Activated CD4-positive, alpha-beta T cell treated with anti-CD3 and anti-CD28 coated beads for 48 hours (primary cell): ENCODE data around the gene DNAI2.
"Not testable (repeated sequence)": the region's sequence is repeated elsewhere in the genome, so short reads cannot be mapped to it uniquely, and the experiment has no call there.

Source experiments
- DNase-seq: peaks from one replicate; pipeline ENCODE4 v3.0.0-alpha.2; 2020

The DNAI2 gene

DNA sequence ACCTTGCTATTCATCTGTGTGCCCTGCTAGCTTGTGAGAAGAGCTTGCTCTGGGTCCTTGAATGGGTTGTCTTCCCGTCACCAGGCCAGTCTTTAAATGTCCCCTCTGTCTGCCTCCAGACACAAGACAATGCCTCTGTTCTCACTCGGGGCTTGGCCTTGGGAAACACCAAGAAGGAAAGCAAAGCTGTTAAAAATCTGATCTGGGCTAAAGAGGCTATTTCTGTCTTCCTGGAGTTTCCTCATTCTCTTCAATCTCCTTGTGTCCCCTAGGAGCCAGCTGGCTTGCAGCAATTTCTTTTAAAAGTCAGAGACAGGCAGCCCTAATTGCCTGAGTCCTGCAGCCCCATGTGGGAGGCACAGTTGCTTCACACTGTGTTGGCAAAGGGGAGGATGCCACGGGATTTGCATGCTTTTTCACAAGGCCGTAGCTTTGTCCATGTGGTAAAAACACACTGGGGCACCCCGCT lies 2.5 kb downstream of the DNAI2 start:
- no peak for DNase-seq

DNA sequence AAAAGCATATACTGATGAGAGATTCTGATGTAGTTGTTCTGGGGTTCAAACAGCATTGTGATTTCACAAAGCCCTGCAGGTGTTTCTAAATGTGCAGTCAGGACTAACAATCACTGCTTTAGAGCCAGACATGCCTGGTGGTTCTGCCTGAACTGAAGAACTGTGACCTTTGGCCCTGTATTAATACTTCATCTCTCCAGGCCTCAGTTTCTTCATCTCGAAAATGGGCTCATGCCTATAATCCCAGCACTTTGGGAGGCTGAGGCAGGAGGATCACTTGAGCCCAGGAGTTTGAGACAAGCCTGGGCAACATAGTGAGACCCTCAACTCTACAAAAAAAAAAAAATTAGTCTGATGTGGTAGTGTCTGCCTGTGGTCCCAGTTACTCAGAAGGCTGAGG lies 3.9 kb downstream of the DNAI2 start:
- DNase-seq, result no peak

DNA sequence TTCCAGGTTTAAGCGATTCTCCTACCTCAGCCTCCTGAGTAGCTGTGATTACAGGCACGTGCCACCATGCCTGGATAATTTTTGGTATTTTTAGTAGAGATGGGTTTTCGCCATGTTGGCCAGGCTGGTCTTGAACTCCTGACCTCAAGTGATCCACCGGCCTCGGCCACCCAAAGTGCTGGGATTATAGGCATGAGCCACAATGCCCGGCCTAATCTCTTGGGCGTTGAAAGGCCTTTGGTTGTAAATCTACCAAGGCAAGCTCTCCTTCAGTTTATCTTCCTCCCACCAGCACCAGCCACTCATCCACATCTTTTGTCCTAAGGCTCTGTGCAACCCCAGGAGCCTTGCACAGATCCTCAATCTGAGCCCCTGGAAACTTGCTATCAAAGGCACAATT lies 5.6 kb downstream of the DNAI2 start:
- DNase-seq, result not testable (repeated sequence)

DNA sequence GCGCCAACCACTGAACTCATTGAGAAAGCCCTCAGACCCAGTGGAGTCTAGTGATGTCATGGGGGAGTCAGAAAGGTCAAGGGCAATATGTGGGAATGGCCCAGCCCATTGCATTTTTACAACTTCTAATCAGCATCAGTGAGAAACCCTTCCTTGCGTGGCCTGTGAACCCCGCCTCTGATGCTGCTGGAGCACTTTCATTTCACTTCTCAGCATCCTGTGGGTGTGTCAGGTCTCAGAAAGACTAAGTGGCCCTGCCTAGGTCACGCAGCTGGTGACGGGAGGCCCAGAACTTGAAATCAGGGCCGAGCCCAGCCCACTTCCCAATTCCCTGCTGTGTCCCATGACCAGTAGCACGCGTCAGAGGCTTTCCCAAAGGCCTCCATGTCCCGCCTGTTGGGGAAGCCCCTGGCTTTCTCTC lies 6.1 kb downstream of the DNAI2 start:
- DNase-seq, result peak; percentile 70

DNA sequence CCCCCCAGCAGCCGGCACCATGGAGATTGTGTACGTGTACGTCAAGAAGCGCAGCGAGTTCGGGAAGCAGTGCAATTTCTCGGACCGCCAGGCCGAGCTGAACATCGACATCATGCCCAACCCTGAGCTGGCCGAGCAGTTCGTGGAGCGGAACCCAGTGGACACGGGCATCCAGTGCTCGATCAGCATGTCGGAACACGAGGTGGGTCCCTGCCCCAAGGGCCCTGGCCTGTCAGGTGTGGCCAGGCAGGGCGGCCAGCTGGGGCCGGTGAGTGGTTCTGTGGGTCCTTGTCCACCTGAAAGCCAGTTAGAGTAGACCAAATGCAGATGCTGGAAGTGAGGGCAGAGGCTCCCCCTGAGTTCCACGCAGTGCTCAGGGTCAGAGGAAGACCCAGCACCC lies 7.8 kb downstream of the DNAI2 start:
- DNase-seq, result no peak

DNA sequence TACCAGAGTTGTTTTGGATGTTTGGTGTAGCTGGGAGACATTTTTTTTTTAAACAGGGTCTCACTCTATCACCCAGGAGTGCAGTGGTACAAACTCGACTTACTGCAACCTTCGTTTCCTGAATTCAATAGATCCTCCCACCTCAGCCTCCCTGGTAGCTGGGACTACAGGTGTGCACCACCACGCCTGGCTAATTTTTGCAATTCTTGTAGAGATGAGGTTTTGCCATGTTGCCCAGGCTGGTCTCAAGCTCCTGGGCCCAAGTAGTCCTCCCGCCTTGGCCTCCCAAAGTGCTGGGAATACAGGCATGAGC lies 8.2 kb downstream of the DNAI2 start:
- DNase-seq, result not testable (repeated sequence)

DNA sequence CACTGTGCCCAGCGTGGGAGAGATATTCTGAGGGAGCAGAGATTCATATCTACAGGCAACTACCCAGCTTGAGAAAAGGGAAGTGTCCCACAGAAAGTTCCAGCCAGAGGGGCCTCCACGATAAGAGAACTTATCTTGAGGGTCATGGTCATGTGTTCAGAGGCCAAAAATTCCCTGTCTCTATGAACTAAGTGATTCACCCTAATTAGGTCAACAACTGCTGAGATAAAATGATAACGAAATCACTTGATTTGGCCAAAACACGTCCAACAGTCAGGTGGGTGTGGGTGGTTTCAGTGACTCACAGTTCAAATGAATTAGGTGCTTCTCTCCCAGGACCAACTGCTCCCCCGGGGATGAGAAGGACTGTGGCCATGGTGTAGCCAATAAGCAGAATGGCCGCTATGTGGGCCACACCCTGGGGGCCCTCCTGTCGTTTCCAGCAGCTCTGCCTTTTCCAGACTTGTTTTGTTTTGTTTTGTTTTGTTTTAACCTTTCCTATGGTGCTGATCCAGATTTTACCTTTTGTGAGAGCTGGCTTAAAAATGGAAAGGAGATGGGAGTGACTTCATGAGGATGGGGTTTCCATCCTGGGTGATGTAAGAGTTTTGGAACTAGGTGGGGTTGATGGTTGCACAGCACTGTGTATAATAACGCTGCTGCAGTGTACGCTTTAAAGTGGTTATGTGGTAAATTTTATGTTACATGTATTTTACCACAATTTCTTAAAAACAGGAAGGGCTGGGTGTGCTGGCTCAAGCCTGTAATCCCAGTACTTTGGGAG lies 8.7 kb downstream of the DNAI2 start:
- peak; percentile 78 for DNase-seq

DNA sequence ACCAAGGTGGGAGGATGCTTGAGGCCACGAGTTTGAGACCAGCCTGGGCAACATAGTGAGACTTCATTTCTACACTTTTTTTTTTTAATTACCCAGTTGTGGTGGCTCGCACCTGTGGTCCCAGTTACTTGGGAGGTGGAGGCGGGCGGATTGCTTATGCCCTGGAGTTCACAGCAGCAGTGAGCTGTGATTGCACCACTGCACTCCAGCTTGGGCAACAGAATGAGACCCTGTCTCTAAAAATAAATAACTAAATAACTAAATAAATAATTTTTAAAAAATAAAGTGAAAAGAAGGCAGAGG lies 9.3 kb downstream of the DNAI2 start:
- no peak for DNase-seq

DNA sequence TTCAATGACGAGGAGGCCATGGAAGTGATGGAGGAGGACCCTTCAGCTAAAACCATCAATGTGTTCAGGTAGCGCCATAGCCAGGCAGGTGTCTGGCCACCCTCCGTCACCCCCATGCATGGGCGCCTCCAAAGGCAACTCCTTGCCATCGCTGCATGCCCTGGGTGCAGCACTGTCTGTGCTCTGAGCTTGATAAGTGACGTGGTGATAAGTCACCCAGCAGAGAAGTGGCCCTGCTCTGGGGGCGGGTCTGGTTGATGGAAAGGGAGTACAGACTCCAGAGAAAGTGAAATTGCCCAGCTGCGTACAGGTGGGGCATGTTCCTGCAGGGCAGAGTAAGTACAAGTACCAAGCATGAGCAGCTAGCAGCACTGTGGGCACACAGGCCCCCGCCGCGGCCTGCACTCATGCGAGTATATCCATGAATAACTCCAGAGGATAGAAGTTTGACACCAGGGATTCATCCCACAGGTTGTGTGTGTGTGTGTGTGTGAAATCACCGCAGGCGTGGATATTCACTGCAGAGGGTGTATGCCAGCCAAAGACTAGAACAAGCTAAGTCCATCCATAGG lies 13.1 kb downstream of the DNAI2 start:
- no peak for DNase-seq

DNA sequence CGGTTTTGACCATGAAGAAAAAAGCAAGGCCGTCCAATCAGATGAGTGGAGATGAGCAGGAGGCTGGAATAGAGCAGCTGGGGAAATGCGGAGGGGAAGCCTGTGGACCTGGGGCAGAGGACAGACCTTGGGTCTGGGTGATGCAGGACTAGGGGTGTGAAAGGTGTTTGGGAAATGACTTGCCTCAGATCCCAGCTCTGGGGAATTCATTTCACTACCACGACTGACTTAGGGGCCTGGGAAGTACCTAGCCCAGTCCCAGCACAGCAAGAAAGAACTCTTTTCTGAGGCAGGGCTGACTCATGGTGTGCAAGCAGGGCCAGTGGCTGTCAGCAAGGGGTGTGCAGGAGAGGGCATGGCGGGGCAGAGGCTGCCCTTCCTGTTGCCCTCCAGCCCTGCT lies 14.8 kb downstream of the DNAI2 start:
- DNase-seq, result peak; percentile 59

DNA sequence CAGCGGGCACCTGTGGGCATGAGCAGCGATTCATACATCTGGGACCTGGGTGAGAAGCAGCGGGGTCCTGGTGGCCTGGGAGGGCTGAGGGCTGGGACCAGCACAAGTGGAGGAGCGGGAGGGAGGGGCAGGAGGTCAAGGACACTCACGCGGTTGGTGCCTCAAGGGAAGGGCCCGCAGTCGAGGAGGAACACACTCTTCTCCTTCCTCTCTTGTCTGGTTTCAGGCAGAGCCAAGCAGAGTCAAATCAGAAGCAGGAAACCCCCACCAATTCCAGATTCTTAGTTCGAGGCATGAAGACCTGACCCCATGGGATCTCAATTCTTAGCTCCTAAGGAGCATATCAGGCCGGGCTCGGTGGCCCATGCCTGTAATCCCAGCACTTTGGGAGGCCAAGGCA lies 15.7 kb downstream of the DNAI2 start:
- DNase-seq, result no peak

DNA sequence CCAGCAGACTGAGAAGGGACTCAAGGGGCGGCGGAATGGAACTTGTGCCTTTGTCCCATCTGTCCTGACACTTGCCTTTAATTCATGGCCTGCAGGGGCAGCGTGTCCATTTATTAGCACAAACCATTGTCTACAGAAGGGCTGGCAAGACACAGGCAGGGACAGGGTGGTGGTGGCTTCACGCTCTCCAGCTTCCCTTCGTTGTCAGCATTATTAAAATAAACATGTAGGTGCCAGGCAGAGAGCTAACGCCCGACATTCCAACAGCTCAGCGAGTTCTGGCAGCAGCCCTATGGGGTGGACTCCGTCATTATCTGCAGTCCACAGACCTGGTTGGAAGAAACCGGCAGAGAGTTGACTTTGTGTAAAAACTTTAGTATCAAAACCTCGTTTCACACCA lies 16.3 kb downstream of the DNAI2 start:
- DNase-seq, result no peak

DNA sequence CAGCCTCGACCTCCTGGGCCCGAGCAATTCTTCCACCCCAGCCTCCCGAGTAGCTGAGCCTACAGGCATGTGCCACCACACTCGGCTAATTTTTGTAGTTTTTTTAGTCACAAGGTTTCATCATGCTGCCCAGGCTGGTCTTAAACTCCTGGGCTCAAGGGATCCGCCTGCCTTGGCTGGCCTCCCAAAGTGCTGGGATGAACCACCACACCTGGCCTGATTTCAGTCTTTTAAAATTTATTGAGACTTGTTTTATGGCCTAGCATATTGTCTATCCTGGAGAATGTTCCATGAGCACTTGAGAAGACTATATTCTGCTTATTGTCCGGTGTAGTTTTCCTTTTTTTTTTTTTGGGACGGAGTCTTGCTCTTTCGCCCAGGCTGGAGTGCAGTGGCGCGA lies 18.5 kb downstream of the DNAI2 start:
- no peak for DNase-seq

DNA sequence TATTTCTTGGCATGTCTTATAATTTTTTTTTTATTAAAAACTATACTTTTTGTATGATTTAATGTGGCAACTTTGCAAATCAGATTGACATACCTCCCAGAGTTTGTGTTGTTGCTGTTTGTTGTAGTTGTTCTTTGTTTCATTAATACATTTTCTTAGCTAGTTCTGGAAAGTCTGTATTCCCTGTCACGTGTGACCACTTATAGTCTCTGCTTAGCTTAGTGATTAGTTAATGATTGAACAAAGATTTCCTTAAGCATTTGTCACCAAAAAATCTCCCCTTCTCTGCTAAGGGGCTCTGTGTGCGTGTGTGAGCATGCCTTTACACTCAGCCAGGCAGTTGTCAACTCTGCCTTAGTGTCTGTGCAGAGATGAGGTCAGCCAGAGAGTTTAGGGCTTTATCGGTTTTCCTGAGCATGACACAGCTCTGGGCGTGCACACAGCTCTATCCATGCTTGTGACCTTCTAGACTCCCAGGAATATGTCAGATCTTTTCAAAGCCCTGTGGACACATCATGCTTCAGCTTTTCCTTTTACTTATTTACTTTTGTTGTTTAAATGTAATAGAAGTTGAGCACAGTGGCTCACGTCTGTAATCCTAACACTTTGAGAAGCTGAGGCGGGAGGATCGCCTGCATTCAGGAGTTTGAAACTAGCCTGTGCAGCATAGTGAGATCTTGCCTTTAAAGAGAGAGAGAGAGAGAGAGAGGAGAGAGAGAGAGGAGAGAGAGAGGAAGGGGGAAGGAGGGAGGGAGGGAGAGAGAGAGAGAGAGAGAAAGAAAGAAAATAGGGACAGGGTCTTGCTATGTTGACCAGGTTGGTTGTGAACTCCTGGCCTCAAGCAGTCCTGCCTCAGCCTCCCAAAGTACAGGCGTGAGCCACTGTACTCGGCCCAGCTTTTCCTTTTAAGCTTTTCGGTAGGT lies 21.9 kb downstream of the DNAI2 start:
- no peak for DNase-seq

DNA sequence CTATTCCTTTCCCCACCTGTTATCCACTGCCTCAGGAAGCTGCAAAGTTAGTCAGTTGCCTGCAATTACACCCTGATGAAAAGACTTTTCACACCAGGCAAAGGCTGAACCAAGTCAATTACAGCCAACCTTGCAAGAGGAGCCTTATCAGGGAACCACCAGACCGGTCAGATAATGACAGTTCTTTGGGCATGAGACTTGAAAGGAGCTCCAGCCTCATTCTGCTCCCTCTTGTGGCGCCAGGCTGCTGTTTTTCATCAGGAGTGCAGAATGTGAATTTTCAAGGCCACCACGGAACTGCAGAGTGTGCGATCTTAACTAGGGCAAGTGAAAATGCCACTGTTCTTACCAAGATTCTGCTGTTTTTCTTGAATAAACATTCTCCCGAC lies 22.5 kb downstream of the DNAI2 start:
- peak; percentile 52 for DNase-seq

DNA sequence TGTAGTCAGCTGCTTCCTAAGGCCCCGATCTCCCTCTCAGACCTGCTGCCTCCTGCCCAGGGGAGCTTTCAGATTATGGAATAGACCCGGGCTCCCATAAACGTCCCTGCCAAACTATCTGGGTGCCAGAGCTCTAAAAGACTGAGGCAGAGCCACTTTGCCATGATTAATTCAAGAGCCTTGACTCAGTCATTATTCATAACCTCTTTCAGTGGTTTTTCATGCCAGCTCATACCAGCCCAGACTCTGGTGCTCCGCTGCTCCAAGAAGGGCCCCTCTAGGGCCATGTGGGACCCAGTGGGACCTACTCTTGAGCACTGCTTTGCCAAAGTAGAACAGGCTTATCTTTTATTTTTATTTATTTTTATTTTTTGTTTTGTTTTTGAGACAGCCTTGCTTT lies 23.9 kb downstream of the DNAI2 start:
- peak; percentile 76 for DNase-seq

DNA sequence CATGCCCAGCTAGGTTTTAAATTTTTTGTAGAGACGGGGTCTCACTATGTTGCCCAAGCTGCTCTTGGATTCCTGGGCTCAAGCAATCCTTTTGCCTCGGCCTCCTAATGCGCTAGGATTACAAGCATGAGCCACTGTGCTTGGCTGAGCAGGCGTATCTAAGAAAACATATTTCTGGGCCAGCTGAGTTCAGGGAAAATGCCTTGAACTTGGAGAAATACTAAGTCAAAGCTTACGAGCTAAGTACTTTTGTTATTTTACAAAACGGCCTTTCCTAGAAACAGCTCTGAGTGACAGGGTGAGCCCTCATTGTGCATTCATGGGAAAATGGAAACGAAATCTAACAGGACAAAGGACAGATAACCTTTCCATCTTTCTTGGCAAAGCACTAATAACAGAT lies 24.7 kb downstream of the DNAI2 start:
- DNase-seq, result no peak

DNA sequence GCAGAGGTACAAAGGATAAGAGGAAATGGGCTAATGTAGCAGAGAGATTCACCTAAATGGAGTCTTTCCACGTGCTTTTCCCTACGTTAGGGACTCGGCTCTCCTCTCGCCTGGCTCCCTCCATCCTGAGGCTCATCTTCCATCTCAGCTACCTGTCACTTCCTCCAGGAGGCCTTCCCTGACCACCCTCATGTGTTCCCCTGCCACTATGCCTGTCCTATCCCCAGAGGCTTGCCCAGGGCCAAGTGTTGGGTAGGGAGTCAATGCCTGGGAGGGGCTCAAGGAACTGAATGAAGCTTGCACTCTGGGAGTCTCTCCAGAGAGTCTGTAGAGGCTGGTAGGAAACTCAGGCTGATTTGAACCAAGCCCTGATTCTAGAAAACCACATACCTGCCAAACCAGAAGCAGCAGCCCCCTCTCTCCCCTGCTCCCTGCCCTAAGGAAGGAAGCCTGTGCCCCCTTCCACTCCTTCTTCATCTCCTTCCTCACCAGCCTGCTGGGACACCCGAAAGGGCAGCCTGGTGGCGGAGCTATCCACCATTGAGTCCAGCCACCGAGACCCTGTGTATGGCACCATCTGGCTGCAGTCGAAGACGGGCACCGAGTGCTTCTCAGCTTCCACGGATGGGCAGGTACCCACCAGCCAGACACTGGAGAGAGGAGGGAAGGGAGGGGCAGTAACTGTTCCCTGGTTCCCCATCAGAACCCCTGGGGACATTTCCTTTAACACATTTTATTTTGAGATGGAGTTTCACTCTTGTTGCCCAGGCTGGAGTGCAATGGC lies 25.4 kb downstream of the DNAI2 start:
- no peak for DNase-seq

DNA sequence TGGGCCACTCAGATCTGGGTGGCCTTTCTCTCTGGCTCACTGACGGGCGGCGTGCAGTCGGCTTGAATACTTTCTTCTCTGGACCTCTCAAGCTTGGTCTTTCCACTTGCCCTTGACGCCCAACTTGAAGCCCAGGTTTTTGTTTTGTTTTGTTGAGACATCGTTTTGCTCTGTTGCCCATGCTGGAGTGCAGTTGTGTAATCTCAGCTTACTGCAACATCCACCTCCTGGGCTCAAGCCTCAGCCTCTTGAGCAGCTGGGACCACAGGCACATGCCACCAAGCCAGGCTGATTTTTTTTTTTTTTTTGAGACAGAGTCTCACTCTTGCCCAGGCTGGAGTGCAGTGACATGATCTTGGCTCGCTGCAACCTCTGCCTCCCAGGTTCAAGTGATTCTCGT lies 29.3 kb downstream of the DNAI2 start:
- no peak for DNase-seq

DNA sequence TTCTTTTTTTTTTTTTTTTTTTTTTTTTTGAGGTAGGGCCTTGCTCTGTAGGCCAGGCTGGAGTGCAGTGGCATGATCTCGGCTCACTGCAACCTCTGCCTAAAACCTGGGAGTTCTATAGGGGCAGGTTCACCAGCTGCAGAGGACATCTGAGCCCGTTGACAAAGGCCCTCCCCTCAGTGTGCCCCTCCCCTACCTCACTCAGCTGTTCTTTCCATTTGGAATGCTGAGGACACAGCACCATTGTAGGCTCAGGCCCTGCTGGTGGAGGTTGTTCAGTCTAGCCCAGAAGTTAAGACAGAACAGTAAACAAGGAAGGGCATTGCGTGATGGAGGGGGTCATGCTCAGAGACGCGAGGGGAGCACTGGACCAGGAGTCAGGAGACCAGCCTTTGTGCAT lies 30.1 kb downstream of the DNAI2 start:
- DNase-seq, result no peak

DNA sequence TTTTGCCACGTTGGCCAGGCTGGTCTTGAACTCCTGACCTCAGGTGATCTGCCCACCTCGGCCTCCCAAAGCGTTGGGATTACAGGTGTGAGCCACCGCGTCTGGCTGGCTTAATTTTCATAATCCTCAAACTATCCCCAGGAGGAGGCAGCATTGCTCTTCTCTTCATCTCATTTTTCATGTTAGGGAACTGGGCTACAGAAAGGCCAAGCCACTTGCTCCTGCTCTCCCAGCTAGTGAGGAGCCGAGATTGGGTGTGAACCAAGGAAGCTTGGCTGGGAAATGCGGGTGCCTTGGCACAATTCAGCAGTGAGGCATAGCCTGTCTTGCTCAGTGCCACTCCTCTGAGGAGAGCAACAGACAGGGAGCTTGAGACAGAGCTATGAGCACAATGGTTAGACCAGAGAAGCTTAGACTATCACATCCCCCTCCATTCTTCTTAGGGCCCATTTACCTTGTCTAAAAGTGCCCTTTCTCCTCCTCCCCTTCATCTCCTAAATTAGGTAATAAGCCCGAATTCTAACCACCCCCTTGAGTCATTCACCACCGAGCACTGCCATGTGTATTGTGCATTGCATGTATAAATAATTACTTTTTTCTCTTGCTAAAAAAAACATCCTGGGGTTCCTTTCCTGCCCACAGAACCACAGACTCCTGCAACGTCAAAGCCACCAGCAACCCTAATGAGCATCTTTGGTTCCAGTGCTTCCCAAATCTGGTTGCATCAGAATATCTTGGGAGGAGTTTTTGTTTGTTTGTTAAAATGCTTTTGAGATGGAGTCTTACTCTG lies 32.0 kb downstream of the DNAI2 start:
- no peak for DNase-seq

DNA sequence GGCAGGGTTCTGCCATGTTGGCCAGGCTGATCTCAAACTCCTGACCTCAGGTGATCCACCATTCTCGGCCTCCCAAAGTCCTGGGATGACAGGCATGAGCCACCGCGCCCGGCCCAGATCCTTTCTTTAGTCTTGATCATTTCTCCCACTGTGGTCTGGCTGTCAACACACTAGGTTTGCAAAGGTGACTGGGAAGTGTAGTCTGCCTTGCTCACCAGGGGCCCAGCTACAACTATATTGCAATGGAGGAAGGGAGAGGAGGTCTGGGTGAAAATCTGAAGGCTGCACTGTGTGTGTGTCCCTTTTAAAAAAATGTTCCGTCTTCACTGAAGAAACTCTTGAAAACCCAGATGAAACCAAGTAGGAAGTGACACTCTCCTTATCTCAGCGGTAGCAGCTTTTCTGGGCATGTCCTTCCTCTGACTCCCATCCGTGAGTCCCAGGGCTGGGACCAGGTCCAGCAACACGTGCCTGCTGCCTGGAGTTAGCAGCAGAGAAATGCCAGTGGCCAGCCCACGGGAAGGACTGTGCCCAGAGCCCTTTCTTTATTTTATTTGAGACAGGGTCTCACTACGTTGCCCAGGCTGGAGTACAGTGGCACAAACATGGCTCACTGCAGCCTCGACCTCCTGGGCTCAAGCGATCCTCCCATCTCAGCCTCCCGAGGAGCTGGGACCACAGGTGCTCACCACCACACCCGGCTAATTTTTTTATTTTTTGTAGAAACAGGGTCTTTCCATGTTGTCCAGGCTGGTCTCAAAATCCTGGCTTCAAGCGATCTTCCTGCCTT lies 34.1 kb downstream of the DNAI2 start:
- no peak for DNase-seq
